Upper lobe of left lung (tissue), 4 donors: ENCODE measurements around the gene STK25.

Experiments used
- EP300 ChIP-seq, 4 donors: sonication (generic); formaldehyde crosslinking; IDR thresholded peaks; one replicate each; pipeline ENCODE4 v1.5.1; 2017; ENCODE audit warnings: antibody characterized with exemption in 4 of 4, control low read depth in 2 of 4
- POLR2A ChIP-seq, 4 donors: fragments of 450-650 bp; IDR thresholded peaks; one replicate each; pipeline ENCODE4 v1.5.1; 2016 to 2017; ENCODE audit warnings: antibody characterized with exemption in 4 of 4, mild to moderate bottlenecking in 2 of 4

DNA sequence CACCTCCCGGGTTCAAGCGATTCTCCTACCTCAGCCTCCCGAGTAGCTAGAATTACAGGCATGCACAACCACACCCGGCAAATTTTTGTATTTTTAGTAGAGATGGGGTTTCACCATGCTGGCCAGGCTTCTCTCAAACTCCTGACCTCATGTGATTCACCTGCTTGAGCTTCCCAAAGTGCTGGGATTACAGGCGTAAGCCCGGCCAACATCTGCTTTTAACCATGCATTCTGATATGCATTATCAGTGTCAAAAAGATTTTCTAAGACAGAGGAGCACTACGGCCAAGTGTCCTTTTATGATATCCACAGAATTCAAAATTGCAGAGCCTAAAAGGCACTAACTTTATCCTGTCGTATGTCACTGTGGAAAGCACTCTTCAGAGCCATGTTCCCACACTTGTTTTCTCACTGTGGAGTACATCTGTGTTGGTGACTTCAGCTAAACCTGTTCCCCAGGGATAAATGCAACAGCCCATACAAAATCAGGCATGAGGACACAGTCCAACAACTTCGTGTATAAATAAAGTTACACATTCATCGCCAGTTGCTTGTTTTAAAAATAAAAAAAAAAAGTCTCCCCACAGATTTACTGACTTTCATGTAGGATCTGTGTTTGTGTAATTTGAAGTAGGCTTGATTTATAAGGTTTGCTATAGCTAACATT lies 56.4 kb downstream of the STK25 start:
- TF ChIP-seq POLR2A (IDR thresholded peaks at IDR 0.05) (no peak), EP300 (IDR thresholded peaks at IDR 0.05) (no peak)
